ENCODE data around the gene GPR176.

Gene GPR176

GRCh38 chr15:39786447-39787056 lies 133.5 kb downstream of the GPR176 start:
- no peak for DNase-seq (ENCODE audit: low read depth in 1 of 2, low spot score in 1 of 2)

DNA sequence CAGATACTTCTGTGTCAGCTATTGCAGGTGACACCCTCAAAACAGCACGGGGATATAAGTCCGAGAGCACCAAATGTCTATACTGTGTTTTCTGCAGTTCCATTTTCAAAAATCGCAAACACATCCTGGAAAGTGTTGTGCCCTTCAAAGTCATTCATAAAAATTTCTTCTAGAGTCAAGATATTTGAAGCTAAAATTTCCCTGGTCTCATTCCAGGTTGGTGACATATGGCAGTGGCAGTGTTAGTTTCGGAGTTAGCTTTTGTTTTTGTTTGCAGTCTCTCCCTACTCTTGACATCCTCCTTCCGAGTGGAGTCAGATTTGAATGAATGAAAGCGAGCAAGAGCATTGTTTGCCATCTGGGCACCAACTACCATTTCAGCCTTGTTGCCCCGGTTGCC lies 134.2 kb downstream of the GPR176 start:
- no peak for DNase-seq (ENCODE audit: low read depth in 1 of 2, low spot score in 1 of 2)

GRCh38 chr15:39785139-39785538 lies 134.9 kb downstream of the GPR176 start:
- DNase-seq (ENCODE audit: low read depth in 1 of 2, low spot score in 1 of 2): no peak

DNA sequence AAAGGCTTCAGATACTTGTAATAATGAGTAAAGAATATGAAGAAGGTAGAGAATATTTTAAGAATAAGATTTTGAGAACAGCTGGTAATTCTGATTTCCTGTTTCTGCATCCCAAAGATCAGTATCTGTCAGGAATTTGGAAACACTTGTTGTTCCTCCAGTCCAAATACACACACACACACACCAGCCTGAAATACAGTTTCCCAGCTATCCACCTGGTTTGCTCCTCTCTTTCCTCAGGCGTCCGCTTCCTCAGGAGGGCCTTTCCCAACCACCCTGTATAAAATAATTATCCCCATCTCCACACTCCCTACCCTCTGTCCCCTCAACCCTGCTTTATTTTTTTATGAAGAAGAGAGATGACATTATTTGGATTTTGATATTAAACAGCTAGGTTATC lies 135.4 kb downstream of the GPR176 start:
- DNase-seq (ENCODE audit: low read depth in 1 of 2, low spot score in 1 of 2): no peak

- DNase-seq (ENCODE audit: low read depth in 1 of 2, low spot score in 1 of 2): no peak
Measured at GRCh38 chr15:39784125-39784524, 135.9 kb downstream of the GPR176 start.

GRCh38 chr15:39783244-39783820 lies 136.7 kb downstream of the GPR176 start:
- DNase-seq (ENCODE audit: low read depth in 1 of 2, low spot score in 1 of 2): no peak

- peak; percentile 94 to 97 for DNase-seq (ENCODE audit: low read depth in 1 of 2, low spot score in 1 of 2)
Measured at GRCh38 chr15:39782441-39783138, 137.5 kb downstream of the GPR176 start, which contains the start of gene FSIP1. TSS of gene FSIP1 (minus strand) at chr15:39782841. CDS start at chr15:39776524, 6,317 bp downstream.

DNA sequence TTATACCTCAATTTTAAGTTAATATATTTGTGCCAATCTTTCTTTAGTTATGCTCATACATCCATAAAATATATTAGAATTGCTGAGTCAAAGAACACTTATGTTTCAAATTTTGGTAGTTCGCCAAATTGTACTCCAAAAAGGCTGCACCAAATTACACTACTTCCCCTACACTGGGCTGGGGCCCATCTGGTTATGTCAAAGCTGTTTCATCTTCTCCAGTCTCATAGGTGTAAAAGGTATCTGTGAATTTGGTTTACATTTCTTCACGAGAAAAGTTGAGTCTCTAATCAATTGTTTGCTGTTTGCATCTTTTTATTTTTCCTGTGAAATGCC lies 138.1 kb downstream of the GPR176 start:
- DNase-seq (ENCODE audit: low read depth in 1 of 2, low spot score in 1 of 2): no peak

DNA sequence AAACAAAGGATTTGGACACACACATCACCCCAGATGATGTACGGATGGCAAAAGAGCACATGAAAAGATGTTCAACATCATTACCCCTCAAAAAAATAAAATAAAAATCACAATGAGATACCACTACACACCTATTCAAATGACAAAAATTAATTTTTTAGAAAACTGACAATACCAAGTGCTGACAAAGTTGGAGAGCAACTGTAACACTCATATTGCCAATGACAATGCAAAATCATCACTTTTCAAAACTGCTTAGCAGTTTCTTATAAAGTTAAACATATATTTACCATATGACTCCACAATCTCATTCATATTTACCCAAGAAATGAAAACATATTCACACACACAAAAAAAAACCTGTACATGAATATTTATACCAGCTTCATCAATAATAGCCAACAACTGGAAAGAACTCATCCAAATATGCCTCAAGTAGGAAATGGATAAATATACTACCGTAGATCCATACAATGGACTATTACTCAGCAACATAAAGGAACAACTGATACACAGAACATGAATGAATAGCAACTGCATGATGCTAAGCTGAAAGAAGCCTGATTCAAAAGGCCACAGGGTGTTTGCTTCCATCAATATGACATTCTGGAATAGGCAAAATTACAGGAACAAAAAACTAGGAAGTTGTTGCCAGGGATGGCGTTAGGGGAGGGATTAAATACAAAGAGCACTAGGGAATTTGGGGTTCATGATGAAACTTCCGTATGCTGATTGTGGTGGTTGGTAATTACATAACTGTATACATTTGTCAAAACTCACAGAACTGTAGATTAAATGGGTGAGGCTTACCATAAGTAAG lies 138.7 kb downstream of the GPR176 start:
- no peak for DNase-seq (ENCODE audit: low read depth in 1 of 2, low spot score in 1 of 2)

DNA sequence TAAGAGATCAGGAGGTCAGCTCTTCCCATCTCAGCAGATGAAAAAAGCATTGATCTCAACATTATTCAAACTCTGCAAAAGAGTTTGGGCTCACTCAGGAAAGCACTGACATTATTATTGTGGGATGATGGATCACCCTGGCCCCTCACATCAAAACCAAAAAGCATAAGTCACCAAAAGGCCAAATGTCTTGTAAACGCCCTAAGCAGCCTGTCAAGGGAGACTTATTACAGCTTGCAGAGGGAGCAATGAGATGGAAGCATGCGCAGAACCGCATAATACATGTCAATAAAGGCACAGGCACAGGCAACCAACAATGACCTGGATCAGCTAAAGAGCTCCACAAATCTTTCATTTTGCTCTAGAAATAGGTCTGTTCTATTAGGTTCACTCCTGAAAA lies 142.0 kb downstream of the GPR176 start:
- DNase-seq (ENCODE audit: low read depth in 1 of 2, low spot score in 1 of 2): no peak

DNA sequence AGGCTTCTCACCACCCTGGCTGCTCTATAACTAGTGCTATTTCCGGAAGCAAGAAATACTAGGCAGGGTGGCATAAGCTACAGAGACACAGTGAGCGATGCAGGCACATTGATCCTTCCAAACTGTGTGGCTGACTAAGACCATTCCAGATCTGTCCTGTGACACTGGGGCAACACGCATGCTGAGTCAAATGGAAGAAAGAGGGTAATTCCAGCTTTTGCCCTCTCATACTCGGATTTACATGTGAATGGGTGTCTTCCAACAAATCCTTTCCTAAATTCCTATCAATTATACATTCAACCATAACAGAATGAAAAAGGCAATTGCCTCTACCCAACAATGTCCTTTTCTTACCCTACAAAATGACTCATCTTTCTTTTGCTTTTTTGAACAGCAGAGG lies 142.6 kb downstream of the GPR176 start:
- no peak for DNase-seq (ENCODE audit: low read depth in 1 of 2, low spot score in 1 of 2)

DNA sequence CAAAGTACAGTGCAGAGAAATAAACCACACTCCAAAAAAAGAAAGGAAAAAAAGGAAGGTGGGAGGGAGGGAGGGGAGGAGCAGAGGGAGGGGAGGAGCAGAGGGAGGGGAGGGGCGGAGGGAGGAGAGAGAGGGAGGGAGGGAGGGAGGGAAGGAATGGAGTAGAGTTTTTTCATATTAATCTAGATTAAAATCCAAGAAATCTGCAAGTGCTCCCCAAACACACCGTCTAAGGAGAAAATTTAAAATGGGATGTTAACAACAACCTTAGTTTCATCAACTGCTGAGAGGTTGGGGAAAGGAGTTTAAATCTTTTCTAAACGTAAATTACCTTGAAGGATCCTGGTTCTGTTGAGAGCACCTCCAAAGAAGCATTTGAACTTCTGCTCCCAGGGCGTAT lies 144.0 kb downstream of the GPR176 start:
- DNase-seq (ENCODE audit: low read depth in 1 of 2, low spot score in 1 of 2): no peak

GRCh38 chr15:39774688-39775267 lies 145.3 kb downstream of the GPR176 start:
- DNase-seq (ENCODE audit: low read depth in 1 of 2, low spot score in 1 of 2): no peak

DNA sequence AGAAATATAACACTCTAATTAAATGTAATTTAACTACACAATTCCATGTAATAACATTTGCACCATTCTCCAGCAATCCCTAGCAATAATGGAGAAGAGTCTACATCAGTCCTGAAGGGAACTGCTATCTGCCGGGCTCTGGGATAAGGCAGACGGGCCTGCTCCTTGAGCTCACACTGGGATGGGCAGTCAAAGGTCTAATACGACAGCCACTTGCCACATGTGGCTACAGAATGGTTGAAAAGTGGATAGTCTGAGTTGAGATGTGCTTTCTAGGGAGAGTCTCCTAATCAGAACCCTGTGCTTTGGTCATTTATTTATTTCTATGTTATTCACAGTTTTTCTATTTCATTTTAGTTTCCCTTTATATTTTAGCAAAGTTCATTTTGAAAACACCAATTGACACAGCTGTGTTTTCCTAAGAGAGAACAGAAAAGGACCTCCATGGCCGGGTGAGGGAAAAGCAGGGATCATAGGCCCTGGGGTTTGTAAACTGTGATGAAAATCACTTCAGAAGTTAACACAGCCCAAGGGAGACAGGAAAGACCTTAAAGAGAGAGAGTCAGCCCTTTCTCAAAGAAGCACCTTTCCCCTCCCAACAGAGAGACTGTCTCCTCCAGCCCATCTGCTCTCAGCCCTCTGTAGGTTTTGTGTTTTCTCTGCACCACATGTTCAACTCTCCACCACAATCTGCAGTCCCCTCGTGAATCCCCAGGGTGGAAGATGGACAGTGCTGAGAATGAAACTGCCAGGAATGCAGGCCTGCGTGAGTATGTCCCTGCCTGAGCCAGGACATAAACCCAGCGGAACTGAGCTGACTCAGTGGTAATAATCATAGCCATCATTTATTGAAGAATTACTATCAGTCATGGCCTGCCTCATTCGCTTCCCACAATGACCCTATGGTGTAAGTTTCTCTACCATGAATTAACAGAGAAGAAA lies 149.0 kb downstream of the GPR176 start:
- DNase-seq (ENCODE audit: low read depth in 1 of 2, low spot score in 1 of 2): no peak

DNA sequence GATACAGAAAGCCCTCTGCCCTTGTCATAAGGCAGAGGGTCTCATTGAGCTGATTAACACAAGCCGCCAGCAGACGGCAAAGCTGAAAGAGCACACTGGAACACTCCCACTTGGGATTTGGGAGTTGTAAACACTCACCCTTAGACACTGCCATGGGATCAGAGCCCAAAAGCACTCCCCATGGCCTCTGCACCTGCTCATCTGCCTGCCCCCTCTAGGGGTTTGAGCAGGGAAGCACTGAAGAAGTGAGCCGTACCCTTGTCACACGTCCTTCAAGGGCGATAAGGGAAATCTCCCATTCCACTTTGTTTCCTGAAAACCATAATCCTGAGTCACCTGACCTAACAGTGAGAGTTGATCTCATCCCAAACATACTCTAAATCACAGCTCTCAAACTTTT lies 152.1 kb downstream of the GPR176 start:
- no peak for DNase-seq (ENCODE audit: low read depth in 1 of 2, low spot score in 1 of 2)

DNA sequence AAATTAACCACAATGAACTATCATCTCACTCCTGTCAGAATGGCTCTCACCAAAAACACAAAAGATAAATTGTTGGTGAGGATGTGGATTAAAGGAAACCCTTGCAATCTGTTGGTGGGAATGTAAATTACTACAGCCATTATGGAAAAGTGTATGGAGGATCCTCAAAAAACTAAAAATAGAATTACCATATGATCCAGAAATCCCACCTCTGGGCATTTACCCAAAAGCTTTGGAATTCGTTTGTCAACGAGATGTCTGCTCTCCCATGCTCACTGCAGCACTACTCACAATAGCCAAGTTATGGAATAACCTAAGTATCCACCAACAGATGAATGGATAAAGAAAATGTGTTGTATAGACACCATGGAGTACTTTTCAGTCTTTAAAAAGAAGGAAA lies 159.1 kb downstream of the GPR176 start:
- DNase-seq (ENCODE audit: low read depth in 1 of 2, low spot score in 1 of 2): no peak

DNA sequence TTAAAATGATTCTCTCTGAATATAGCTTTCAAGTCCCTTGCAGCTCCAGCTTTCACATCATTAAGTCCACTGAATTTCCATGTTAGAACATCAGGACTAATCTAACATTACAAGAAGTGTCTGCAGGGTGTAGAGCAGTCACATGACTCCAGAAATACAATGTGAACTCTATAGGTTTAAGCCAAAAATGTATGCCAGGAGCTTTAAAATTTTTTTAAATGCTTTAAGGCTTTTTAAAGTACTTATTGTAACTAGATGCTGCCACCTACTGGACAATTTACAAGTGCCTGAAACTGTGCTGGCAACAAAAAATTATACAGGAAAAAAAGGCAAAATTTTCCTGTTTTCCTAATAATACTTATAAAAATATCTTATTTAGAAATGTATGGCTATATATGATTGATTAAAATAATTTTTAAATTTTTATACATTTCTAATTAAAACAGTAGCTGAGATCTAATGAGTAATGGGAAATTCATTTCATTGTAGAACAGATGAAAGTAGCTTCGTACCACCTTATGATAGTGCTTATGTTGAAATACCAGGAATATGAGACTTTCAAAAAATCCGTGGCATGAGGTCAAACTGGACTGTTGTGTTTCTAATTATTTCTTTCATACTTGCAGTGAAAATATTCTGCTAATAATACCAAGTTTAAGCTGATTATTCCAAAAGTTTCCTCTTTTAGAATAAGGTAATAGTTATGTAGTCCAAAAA lies 163.1 kb downstream of the GPR176 start:
- peak in 1 of 2 donors; percentile 23 for DNase-seq (ENCODE audit: low read depth in 1 of 2, low spot score in 1 of 2)

- no peak for DNase-seq (ENCODE audit: low read depth in 1 of 2, low spot score in 1 of 2)
Measured at GRCh38 chr15:39752991-39753390, 167.1 kb downstream of the GPR176 start.

GRCh38 chr15:39752246-39752645 lies 167.8 kb downstream of the GPR176 start:
- no peak for DNase-seq (ENCODE audit: low read depth in 1 of 2, low spot score in 1 of 2)
